ENCODE measurements around the gene FAM120A.

FAM120A gene

GRCh38 chr9:93513606-93514005 lies 62.1 kb downstream of the FAM120A start:
- Histone ChIP-seq H3K27me3 (ENCODE audit: insufficient read depth, poor library complexity, severe bottlenecking) (no peaks in the 10 kb centered on the region), H3K4me1 (ENCODE audit: insufficient read depth, poor library complexity, severe bottlenecking) (no peaks in the 10 kb centered on the region), H3K9me3 (ENCODE audit: severe bottlenecking) (no peaks in the 10 kb centered on the region), H3K36me3 (ENCODE audit: low read depth) (peaks cover 34% of the 10 kb centered on the region), H3K27ac (ENCODE audit: poor library complexity, severe bottlenecking) (no peak overlapping the region), H3K4me3 (ENCODE audit: severe bottlenecking) (no peak overlapping the region)
- DNase-seq (ENCODE audit: low spot score): no peak
- ATAC-seq (ENCODE audit: low read depth): no peak
- no peak for TF ChIP-seq CTCF (IDR thresholded peaks at IDR 0.05; ENCODE audit: poor library complexity, severe bottlenecking)

GRCh38 chr9:93517331-93517730 lies 65.8 kb downstream of the FAM120A start:
- DNase-seq (ENCODE audit: low spot score) (no peak), ATAC-seq (ENCODE audit: low read depth) (no peak)
- Histone ChIP-seq H3K9me3 (ENCODE audit: severe bottlenecking) (no peaks in the 10 kb centered on the region), H3K27ac (ENCODE audit: poor library complexity, severe bottlenecking) (no peak overlapping the region), H3K4me3 (ENCODE audit: severe bottlenecking) (no peak overlapping the region), H3K36me3 (ENCODE audit: low read depth) (peaks cover 47% of the 10 kb centered on the region), H3K4me1 (ENCODE audit: insufficient read depth, poor library complexity, severe bottlenecking) (no peaks in the 10 kb centered on the region), H3K27me3 (ENCODE audit: insufficient read depth, poor library complexity, severe bottlenecking) (no peaks in the 10 kb centered on the region)
- no peak for TF ChIP-seq CTCF (IDR thresholded peaks at IDR 0.05; ENCODE audit: poor library complexity, severe bottlenecking)

DNA sequence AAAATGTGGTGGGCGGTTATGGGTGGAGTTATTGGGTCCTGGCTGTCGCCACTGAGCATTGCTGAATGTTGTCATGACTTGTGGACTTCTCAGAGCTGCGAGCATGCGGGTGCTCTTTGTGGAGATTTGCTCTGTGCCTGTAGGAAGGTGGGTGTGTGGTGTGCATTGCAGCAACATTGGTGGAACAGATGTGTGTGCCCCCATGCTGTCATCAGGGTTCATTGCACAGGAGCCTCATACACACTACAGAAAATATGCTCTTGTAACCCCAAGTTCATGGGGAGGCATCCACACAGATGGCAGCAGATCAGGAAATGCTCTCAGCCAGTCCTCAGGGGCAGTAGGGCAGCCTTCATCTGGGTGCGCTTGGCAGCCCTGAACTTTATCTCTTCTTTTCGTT lies 69.0 kb downstream of the FAM120A start:
- TF ChIP-seq CTCF (IDR thresholded peaks at IDR 0.05; ENCODE audit: poor library complexity, severe bottlenecking): no peak
- no peak overlapping the region for H3K4me3 ChIP-seq (ENCODE audit: severe bottlenecking)
- DNase-seq (ENCODE audit: low spot score) (no peak), ATAC-seq (ENCODE audit: low read depth) (no peak)
- H3K27ac ChIP-seq (ENCODE audit: poor library complexity, severe bottlenecking): no peak overlapping the region
- no peaks in the 10 kb centered on the region for H3K9me3 ChIP-seq (ENCODE audit: severe bottlenecking)
- no peaks in the 10 kb centered on the region for H3K27me3 ChIP-seq (ENCODE audit: insufficient read depth, poor library complexity, severe bottlenecking)
- peaks cover 68% of the 10 kb centered on the region for H3K36me3 ChIP-seq (ENCODE audit: low read depth)
- no peaks in the 10 kb centered on the region for H3K4me1 ChIP-seq (ENCODE audit: insufficient read depth, poor library complexity, severe bottlenecking)

DNA sequence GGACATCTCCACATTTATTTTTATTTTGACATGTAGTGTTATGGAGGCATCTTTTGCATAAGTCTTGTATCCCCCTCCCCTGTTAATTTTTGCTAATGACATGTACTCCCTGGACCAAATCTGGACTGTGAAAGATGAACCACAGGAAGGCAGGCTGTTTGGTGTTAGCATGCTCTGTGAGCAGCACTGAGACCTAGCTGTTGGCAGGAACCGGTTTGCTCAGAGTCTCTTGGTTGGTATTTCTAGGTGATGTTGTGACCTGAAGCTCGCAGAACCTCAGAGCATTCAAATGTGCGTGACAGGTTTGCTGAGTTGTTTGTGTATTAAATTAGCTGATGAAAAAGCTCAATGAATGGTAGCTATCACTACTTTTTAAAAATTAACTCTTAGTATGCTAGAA lies 71.3 kb downstream of the FAM120A start:
- Histone ChIP-seq H3K4me3 (ENCODE audit: severe bottlenecking) (no peak overlapping the region), H3K36me3 (ENCODE audit: low read depth) (peaks cover 74% of the 10 kb centered on the region), H3K27ac (ENCODE audit: poor library complexity, severe bottlenecking) (no peak overlapping the region), H3K9me3 (ENCODE audit: severe bottlenecking) (no peaks in the 10 kb centered on the region), H3K27me3 (ENCODE audit: insufficient read depth, poor library complexity, severe bottlenecking) (no peaks in the 10 kb centered on the region), H3K4me1 (ENCODE audit: insufficient read depth, poor library complexity, severe bottlenecking) (no peaks in the 10 kb centered on the region)
- no peak for DNase-seq (ENCODE audit: low spot score)
- ATAC-seq (ENCODE audit: low read depth): no peak
- TF ChIP-seq CTCF (IDR thresholded peaks at IDR 0.05; ENCODE audit: poor library complexity, severe bottlenecking): no peak

DNA sequence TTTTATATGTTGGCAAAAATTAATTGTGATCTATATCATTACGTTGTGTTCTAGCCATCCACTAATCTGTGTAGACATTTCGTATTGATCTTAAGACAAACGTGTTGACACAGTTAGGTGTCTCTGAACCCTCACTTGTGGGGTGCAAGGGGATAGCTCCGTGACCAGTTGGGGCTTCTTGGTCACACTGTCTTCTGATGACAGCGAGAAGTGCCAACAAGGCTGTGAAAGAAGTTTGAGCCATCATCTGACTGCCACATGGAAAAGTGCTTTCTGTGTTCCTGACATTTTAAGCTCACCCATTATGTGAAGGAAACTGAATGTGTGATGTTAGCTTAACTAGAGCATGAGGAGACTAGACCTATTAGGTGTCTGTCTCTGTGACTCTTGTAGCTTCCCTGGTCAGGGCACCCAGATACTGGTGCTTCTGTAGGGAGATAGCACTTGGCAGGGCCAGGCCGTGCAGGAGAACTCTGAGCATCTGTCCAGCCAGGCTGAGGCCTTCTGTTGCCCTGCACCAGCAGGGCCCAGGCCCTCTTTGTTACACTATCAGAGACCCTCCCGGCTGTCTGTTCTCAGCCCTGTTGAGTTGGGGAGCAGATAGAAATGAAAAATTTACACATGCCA lies 72.1 kb downstream of the FAM120A start:
- H3K27ac ChIP-seq (ENCODE audit: poor library complexity, severe bottlenecking): no peak overlapping the region
- no peaks in the 10 kb centered on the region for H3K9me3 ChIP-seq (ENCODE audit: severe bottlenecking)
- no peak for DNase-seq (ENCODE audit: low spot score)
- no peaks in the 10 kb centered on the region for H3K4me1 ChIP-seq (ENCODE audit: insufficient read depth, poor library complexity, severe bottlenecking)
- peaks cover 82% of the 10 kb centered on the region for H3K36me3 ChIP-seq (ENCODE audit: low read depth)
- no peak overlapping the region for H3K4me3 ChIP-seq (ENCODE audit: severe bottlenecking)
- no peaks in the 10 kb centered on the region for H3K27me3 ChIP-seq (ENCODE audit: insufficient read depth, poor library complexity, severe bottlenecking)
- TF ChIP-seq CTCF (IDR thresholded peaks at IDR 0.05; ENCODE audit: poor library complexity, severe bottlenecking): no peak
- no peak for ATAC-seq (ENCODE audit: low read depth)

All from RWPE2 (cell line).